NCI-H1105 (cell line): ENCODE data around the gene LARP1.
"Not testable (repeated sequence)": the region's sequence is repeated elsewhere in the genome, so short reads cannot be mapped to it uniquely, and the experiment has no call there.

Source experiments
- DNase-seq: peaks from one replicate; lab custom pipeline; 2025; lab: John Stamatoyannopoulos, UW

Gene LARP1

GRCh38 chr5:154755361-154756008 is at the start of gene LARP1:
TSS of gene LARP1 (plus strand) at chr5:154755377. CDS start at chr5:154755758, 381 bp downstream.
- peak; percentile 5 for DNase-seq

GRCh38 chr5:154706416-154706815 is 48.8 kb upstream of the LARP1 start:
- DNase-seq, result no peak

GRCh38 chr5:154707641-154708040 is 47.5 kb upstream of the LARP1 start:
- DNase-seq, result no peak

DNA sequence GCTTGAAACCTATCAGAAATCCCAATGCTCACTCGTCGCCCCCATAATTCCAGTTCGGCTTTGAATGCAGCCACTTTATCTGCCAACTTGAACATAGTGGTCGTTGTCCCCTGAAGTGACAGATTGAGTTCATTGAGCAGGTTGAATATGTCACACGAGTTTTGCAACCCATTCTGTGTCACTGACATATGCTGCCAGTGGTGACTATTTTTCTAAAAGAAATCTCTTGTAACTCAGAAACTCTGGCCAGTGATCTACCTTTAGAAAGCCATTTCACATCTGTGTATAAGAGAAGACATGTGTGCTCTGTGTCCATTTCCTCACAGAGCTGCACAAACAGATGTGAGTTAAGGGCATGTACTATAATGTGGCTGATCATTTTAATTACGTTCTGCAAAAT is 47.0 kb upstream of the LARP1 start:
- DNase-seq, result no peak

DNA sequence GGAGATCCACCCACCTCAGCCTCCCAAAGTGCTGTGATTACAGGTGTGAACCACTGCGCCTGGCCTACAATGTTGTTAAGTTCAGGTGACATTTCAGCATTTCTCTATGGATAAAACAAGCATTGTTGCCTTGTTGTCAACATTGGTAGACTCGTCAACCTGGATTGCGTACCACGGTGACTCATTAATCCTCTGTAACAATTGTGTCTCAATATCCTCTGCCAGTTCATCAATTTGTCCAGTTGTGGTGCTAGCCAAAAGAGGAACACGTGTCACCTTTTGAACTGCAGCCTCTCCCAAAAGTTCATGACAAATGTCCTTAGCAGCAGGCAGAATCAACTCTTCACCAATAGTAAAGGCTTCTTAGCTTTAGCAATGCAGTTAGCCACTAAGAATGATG is 46.3 kb upstream of the LARP1 start:
- DNase-seq, result no peak

DNA sequence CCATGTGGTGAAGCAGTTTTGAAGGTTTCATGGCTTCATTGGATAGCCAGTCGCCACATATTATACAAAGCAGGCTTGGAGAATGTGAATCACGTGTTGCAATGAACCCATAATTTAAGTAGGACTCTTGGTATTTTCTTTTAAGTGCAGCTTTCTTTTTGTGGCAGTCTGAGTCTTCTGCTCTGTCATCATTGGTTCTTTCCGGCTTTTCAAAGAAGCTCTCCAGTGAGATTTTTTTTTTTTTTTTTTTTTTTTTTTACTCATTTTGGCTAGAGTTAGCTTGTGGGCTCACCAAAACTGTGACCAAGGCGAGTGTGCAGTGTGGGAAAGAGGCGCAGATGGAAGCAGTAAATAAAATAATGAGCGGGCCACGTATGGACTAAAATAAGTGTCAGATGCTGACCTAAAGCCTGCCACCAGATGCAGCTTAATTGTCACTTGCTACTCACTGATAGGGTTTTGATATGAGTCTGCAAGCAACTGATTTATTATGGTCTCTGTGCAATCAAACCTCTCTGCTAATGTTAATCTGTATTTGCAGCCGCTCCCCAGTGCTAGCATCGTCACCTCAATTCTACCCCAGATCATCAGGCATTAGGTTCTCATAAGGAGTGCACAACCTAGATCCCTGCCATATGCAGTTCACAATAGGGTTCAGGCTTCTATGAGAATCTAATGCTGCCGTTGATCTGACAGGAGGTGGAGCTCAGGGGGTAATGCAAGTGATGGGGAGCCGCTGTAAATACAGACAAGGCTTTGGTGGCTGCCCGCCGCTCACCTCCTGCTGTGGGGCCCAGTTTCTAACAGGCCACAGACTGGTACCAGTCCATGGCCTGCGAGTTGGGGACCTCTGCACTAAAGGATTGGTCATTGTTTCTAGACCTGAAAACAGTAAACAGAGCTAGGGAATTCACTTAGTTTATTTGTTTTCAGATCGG is 45.5 kb upstream of the LARP1 start:
- no peak for DNase-seq

- DNase-seq, result no peak
Measured at GRCh38 chr5:154712518-154713437, 42.4 kb upstream of the LARP1 start.

DNA sequence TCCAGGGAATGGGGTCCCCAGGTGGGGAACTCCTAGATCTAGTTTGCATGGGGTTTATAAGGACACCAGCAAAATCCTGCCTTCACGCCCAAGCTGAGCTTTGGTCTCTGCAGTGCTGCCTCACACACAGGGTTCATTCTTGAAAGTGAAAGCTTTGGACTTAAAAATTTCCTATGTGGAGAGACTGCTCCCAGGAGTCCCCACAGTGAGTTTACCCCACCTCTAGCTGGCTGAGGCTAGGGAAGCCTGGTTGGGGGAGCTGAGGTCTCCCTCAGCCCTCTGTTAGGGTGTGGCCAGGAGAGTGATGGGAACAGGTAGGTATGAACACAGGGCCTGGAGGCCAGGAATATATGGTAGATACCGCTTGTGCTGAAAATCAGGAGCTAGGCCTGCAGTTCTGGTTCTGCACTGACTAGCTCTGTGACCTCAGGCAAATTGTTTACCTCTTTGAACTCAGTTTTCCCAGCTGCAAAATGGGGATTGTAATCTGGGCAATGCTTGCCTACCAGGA is 41.5 kb upstream of the LARP1 start:
- DNase-seq, result no peak

- DNase-seq, result no peak
Measured at GRCh38 chr5:154714266-154714986, 40.8 kb upstream of the LARP1 start.

- DNase-seq, result no peak
Measured at GRCh38 chr5:154721481-154722058, 33.6 kb upstream of the LARP1 start.

DNA sequence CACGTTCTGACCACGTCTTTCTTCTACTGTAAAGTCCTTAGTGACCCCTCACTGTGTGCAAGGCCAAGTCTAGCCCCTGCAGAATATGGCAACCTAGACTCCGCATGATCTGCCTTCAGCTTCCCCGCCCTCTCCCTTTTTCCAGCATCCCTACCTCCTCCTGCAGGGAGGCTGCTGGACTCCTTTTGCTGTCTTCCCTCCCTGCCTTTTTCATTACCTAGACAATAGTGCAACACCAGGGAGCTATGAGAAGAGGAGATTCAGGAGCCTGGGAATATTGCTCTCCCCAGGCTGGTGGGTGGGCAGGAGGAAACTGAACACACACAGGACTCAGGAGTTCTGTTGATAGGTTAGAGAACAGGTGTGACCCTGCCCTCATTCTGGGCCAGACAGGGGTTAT is 33.1 kb upstream of the LARP1 start:
- no peak for DNase-seq

DNA sequence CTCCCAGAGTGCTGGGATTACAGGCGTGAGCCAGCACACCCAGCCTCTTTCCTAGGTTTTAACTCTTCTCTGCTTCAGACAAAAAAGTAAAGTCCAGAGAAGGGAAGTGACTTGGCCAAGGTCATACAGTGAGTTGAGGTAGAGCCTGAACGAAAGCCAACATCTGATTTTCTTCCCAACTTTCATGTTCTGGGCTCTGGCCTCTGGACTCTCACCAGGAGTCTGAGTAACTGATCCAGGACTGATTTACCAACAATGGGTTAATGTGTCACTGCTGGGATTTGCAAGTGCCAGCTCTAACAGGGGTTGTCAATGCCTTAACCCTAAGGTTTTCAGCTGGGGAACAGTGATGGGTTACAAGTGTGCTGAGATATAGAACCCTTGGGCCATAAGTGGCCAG is 32.2 kb upstream of the LARP1 start:
- no peak for DNase-seq

DNA sequence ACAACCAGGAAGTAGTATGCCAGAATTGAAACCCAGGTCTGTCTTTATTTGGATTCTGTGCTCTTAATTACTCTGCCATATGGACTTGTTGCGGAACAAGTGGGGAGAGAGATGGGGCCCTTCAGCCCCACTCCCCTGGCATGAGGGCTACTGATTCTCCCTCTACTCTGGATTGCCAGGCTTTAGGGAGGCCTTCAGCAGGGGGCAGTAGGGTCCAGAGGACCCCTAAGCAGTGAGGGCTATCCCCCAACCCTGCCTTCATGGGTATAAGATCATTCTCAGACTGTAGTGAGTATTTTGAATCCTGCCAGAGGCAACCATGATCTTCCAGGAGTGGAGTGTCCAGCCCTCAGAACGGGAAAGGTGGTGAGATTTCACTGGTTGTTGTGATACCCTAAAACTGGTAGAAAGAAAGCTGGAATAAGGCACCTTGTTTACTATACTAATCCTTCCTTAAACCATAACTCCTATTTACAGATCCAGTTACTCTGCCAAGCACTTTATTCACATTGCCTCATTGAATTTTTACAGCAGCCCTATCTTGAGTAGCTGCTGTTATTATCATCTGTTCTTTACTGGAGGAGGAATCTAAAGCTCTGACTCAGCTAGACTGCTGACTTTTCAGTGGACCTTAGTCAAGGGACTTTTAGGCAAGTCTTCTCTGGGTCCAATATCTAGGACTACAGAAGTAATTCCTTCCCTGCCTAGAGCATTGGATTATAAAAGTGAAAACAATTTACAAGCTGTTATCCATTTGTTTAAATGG is 31.3 kb upstream of the LARP1 start:
- DNase-seq, result no peak

- DNase-seq, result no peak
Measured at GRCh38 chr5:154727361-154727760, 27.8 kb upstream of the LARP1 start.

- no peak for DNase-seq
Measured at GRCh38 chr5:154728939-154729588, 26.1 kb upstream of the LARP1 start.

DNA sequence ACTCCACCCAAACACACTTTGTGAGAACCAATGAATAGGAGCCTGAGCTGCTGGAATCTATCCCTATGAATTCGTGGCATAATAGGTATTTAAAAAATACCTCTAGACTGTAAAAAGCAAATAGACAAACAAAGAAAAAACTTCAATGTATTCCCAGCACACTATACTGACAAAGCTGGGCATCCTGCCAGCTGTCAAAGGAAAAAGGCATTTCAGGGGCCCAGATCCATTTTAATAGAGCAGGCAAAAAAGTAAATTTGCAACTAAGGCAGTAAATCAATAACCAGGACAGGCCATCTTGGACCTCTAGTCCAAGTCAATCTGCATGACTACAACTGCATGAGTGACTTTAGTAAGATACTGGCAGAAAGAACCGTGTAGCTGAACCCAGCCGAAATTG is 25.6 kb upstream of the LARP1 start:
- no peak for DNase-seq

DNA sequence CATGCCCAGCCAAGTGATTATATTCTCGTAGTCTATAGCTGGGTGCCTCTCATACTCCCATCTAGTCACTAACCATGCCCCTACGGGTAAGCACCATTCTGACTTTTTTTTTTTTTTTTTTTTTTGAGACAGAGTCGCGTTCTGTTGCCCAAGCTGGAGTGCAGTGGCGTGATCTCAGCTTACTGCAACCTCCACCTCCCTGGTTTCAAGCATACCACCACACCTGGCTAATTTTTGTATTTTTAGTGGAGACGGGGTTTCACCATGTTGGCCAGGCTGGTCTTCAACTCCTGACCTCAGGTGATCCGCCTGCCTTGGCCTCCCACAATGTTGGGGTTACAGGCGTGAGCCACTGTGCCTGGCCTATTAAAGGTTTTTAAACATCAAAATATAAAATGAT is 24.4 kb upstream of the LARP1 start:
- DNase-seq, result not testable (repeated sequence)

- no peak for DNase-seq
Measured at GRCh38 chr5:154732212-154732611, 23.0 kb upstream of the LARP1 start.

- no peak for DNase-seq
Measured at GRCh38 chr5:154734370-154735248, 20.6 kb upstream of the LARP1 start.
